Measurements from ENCODE around the gene LMTK3. TPM values are rescaled to one million over a fixed set of nuclear protein-coding genes. Genes with fewer than 3 reads are reported as not detected.
A peak's percentile ranks its signal among the peaks of the same experiment; 100 is the strongest.

The LMTK3 gene
- total RNA-seq, 1 experiment from 2014 or later, result 10.6 TPM

DNA sequence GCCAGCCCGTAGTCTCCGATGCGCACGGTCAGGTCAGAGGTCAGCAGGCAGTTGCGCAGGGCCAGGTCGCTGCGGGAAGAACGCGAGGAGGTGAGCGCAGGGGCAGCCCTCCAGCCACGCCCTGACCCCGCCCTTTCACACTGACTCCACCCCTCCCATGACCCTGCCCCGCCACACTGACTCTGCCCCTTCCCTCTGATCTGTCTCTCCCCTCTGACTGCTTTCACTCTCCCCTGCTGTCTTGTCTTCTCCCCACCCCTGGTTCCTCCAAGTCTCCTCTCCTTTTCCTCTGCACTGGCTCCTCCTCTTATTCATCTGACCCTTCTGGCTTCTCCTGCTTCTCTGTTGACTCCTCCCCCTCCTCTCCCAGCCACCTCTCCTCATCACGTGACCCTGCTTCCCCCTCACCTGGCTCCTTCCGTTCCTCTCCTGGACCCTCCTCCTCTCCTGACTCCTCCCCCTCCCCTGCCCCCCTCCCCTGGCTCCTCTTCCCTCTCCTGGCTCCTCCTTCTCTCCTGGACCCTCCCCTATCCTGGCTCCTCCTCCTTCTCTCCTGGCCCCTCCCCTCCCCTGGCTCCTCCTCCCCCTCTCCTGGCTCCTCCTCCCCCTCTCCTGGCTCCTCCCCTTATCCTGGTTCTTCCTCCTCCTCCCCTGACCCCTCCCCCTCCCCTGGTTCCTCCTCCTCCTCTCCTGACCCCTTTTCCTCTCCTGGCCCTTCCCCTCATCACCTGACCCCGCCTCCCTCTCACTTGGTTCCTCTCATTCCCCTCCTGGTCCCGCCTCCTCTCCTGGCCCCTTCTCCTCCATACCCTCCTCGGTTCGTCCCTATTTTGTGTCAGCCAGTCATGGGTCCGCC, 9.9 kb downstream of the LMTK3 start:
- DNase-seq (ENCODE audit: low read depth, low spot score) (no peak), ATAC-seq (peak; percentile 79)
- H3K4me3 ChIP-seq (ENCODE audit: low read depth in 2 of 2, low read length in 2 of 2), result peak overlapping the region; percentile 41 to 64
- intact Hi-C loops (cut with micrococcal nuclease; ENCODE audit: unreplicated experiment) (no loop called here), in situ Hi-C loops (cut with HindIII; ENCODE audit: low pct_unique_long_range_greater_than_20kb, low sequenced_read_pairs) (no loop called here)
- no peaks in the 10 kb centered on the region for H3K27me3 ChIP-seq (ENCODE audit: control insufficient read depth, insufficient read depth, low read length)
- peaks cover 3% of the 10 kb centered on the region; the same call in 1 of the 2 replicates for H3K36me3 ChIP-seq (ENCODE audit: control insufficient read depth, insufficient read depth, low read length)
- no peaks in the 10 kb centered on the region; the same call in 1 of the 2 replicates for H3K4me1 ChIP-seq (ENCODE audit: control insufficient read depth, insufficient read depth, low read length)
- POLR2A ChIA-PET, result interaction anchor here (0.6 kb wide), 1 partner anchor 138 kb away, joined by 7 read pairs; no protein-coding TSS in a partner anchor
- CTCF ChIA-PET, result no interaction called here
- BruUV-seq (replicated peaks), result no TSS peak
- no peaks in the 10 kb centered on the region for H3K9me3 ChIP-seq (ENCODE audit: control insufficient read depth, insufficient read depth, low read depth, low read length)
- TF ChIP-seq, protein P1, sequence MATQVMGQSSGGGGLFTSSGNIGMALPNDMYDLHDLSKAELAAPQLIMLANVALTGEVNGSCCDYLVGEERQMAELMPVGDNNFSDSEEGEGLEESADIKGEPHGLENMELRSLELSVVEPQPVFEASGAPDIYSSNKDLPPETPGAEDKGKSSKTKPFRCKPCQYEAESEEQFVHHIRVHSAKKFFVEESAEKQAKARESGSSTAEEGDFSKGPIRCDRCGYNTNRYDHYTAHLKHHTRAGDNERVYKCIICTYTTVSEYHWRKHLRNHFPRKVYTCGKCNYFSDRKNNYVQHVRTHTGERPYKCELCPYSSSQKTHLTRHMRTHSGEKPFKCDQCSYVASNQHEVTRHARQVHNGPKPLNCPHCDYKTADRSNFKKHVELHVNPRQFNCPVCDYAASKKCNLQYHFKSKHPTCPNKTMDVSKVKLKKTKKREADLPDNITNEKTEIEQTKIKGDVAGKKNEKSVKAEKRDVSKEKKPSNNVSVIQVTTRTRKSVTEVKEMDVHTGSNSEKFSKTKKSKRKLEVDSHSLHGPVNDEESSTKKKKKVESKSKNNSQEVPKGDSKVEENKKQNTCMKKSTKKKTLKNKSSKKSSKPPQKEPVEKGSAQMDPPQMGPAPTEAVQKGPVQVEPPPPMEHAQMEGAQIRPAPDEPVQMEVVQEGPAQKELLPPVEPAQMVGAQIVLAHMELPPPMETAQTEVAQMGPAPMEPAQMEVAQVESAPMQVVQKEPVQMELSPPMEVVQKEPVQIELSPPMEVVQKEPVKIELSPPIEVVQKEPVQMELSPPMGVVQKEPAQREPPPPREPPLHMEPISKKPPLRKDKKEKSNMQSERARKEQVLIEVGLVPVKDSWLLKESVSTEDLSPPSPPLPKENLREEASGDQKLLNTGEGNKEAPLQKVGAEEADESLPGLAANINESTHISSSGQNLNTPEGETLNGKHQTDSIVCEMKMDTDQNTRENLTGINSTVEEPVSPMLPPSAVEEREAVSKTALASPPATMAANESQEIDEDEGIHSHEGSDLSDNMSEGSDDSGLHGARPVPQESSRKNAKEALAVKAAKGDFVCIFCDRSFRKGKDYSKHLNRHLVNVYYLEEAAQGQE (IDR thresholded peaks at IDR 0.05; ENCODE audit: insufficient read depth in 1 of 2, low read depth in 2 of 2, low read length in 1 of 2), result no peak
- TF ChIP-seq POLR2AphosphoS5 (IDR thresholded peaks at IDR 0.05; ENCODE audit: low read depth, low read length) (no peak), SIN3A (IDR thresholded peaks at IDR 0.05; ENCODE audit: borderline replicate concordance, insufficient read depth, low read depth, low read length) (no peak), TCF7L2 (IDR thresholded peaks at IDR 0.05; ENCODE audit: low read depth, low read length) (no peak)
- TF ChIP-seq, protein P2, sequence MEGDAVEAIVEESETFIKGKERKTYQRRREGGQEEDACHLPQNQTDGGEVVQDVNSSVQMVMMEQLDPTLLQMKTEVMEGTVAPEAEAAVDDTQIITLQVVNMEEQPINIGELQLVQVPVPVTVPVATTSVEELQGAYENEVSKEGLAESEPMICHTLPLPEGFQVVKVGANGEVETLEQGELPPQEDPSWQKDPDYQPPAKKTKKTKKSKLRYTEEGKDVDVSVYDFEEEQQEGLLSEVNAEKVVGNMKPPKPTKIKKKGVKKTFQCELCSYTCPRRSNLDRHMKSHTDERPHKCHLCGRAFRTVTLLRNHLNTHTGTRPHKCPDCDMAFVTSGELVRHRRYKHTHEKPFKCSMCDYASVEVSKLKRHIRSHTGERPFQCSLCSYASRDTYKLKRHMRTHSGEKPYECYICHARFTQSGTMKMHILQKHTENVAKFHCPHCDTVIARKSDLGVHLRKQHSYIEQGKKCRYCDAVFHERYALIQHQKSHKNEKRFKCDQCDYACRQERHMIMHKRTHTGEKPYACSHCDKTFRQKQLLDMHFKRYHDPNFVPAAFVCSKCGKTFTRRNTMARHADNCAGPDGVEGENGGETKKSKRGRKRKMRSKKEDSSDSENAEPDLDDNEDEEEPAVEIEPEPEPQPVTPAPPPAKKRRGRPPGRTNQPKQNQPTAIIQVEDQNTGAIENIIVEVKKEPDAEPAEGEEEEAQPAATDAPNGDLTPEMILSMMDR (IDR thresholded peaks at IDR 0.05), result no peak
- H3K27ac ChIP-seq (ENCODE audit: low read length), result peak overlapping the region; percentile 65

DNA sequence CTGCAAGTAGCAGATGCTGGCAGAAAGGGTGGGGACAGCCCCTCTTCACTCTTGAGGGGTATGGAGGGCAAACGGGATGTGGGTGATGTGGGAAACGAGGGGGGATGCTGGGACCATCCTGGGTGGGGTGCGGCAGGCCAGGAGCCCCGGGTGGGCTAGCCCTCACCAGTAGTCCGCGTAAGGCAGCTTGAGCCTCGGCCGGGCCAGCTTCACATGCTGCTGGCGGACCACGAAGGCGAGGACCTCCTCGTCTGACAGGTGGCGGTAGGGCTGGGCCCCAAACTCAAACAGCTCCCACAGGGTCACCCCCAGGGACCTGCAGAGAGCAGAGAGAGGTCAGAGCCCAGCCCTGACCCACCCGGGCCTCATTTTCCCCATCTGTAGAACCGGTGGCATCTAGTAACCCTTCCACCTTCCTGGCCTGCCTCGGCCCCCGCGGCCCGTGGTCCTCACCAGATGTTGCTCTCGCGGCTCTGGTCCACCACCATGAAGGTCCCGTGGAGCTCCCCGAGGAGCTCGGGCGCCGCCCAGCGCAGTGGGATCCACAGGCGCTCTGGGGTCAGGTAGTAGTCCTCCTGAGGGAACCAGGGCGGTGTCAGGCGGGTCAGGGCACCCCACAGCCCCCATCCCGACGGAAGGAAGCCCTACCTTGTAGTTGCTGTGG, 10.7 kb downstream of the LMTK3 start:
- Histone ChIP-seq H3K4me3 (ENCODE audit: low read depth in 2 of 2, low read length in 2 of 2) (peak overlapping the region; percentile 41 to 64), H3K27me3 (ENCODE audit: control insufficient read depth, insufficient read depth, low read length) (no peaks in the 10 kb centered on the region), H3K9me3 (ENCODE audit: control insufficient read depth, insufficient read depth, low read depth, low read length) (no peaks in the 10 kb centered on the region), H3K4me1 (ENCODE audit: control insufficient read depth, insufficient read depth, low read length) (no peaks in the 10 kb centered on the region; the same call in 1 of the 2 replicates), H3K36me3 (ENCODE audit: control insufficient read depth, insufficient read depth, low read length) (peaks cover 3% of the 10 kb centered on the region; the same call in 1 of the 2 replicates), H3K27ac (ENCODE audit: low read length) (peak overlapping the region; percentile 65)
- DNase-seq (ENCODE audit: low read depth, low spot score), result no peak
- POLR2A ChIA-PET, result no interaction called here
- BruUV-seq (replicated peaks), result no TSS peak
- intact Hi-C loops (cut with micrococcal nuclease; ENCODE audit: unreplicated experiment), result no loop called here
- peak; percentile 29 for ATAC-seq
- in situ Hi-C loops (cut with HindIII; ENCODE audit: low pct_unique_long_range_greater_than_20kb, low sequenced_read_pairs), result no loop called here
- no peak for TF ChIP-seq TCF7L2 (IDR thresholded peaks at IDR 0.05; ENCODE audit: low read depth, low read length)
- no peak for TF ChIP-seq POLR2AphosphoS5 (IDR thresholded peaks at IDR 0.05; ENCODE audit: low read depth, low read length)
- TF ChIP-seq, protein P2 (IDR thresholded peaks at IDR 0.05), result no peak
- TF ChIP-seq SIN3A (IDR thresholded peaks at IDR 0.05; ENCODE audit: borderline replicate concordance, insufficient read depth, low read depth, low read length), result no peak
- TF ChIP-seq, protein P1 (IDR thresholded peaks at IDR 0.05; ENCODE audit: insufficient read depth in 1 of 2, low read depth in 2 of 2, low read length in 1 of 2), result no peak
- CTCF ChIA-PET, result no interaction called here
